WTC11 (cell line): ENCODE measurements around the gene GSC.

Experiments
- JUN ChIP-seq: sonication (generic); formaldehyde crosslinking; IDR thresholded peaks from 2 replicates; pipeline ENCODE4 v1.8.0; 2023; ENCODE audit warnings: mild to moderate bottlenecking, missing genetic modification reagents
- TF ChIP-seq, protein P1 (sequence below): sonication (generic); formaldehyde crosslinking; IDR thresholded peaks from 2 replicates; pipeline ENCODE4 v1.8.0; 2023; ENCODE audit warnings: mild to moderate bottlenecking, missing genetic modification reagents
- TF ChIP-seq, protein P2 (sequence below): sonication (generic); formaldehyde crosslinking; conservative IDR thresholded peaks from 2 replicates; pipeline ENCODE4 v1.8.1; 2023; ENCODE audit warnings: mild to moderate bottlenecking, low read depth, missing genetic modification reagents, moderate library complexity
- TF ChIP-seq, protein P3 (sequence below): sonication (generic); formaldehyde crosslinking; IDR thresholded peaks from 2 replicates; pipeline ENCODE4 v1.8.1; 2023; ENCODE audit warnings: mild to moderate bottlenecking, missing genetic modification reagents, borderline replicate concordance

DNA sequence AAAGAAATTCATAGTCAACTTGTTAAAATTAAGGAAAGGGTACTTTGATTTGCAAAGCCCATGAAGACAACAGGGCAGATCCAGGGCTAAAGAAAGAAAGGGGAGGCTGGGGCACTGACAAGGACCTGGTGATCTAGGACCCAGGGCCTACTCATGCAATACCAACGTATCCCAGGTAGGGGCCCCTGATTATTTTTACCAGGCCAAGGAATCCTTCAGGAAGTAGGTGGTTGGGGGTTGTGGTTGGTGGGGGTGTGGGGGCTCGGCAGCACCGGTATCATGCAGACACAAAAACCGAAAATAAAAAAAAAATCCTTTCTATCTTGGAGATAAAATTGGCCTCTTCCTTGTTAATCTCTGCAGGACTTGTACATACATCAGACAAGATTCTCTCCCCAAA is 47.5 kb downstream of the GSC start:
- TF ChIP-seq, protein P1, sequence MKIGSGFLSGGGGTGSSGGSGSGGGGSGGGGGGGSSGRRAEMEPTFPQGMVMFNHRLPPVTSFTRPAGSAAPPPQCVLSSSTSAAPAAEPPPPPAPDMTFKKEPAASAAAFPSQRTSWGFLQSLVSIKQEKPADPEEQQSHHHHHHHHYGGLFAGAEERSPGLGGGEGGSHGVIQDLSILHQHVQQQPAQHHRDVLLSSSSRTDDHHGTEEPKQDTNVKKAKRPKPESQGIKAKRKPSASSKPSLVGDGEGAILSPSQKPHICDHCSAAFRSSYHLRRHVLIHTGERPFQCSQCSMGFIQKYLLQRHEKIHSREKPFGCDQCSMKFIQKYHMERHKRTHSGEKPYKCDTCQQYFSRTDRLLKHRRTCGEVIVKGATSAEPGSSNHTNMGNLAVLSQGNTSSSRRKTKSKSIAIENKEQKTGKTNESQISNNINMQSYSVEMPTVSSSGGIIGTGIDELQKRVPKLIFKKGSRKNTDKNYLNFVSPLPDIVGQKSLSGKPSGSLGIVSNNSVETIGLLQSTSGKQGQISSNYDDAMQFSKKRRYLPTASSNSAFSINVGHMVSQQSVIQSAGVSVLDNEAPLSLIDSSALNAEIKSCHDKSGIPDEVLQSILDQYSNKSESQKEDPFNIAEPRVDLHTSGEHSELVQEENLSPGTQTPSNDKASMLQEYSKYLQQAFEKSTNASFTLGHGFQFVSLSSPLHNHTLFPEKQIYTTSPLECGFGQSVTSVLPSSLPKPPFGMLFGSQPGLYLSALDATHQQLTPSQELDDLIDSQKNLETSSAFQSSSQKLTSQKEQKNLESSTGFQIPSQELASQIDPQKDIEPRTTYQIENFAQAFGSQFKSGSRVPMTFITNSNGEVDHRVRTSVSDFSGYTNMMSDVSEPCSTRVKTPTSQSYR = no peak
- TF ChIP-seq, protein P2, sequence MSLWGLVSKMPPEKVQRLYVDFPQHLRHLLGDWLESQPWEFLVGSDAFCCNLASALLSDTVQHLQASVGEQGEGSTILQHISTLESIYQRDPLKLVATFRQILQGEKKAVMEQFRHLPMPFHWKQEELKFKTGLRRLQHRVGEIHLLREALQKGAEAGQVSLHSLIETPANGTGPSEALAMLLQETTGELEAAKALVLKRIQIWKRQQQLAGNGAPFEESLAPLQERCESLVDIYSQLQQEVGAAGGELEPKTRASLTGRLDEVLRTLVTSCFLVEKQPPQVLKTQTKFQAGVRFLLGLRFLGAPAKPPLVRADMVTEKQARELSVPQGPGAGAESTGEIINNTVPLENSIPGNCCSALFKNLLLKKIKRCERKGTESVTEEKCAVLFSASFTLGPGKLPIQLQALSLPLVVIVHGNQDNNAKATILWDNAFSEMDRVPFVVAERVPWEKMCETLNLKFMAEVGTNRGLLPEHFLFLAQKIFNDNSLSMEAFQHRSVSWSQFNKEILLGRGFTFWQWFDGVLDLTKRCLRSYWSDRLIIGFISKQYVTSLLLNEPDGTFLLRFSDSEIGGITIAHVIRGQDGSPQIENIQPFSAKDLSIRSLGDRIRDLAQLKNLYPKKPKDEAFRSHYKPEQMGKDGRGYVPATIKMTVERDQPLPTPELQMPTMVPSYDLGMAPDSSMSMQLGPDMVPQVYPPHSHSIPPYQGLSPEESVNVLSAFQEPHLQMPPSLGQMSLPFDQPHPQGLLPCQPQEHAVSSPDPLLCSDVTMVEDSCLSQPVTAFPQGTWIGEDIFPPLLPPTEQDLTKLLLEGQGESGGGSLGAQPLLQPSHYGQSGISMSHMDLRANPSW (CRISPR knock-in tag) = no peak
- TF ChIP-seq JUN (CRISPR knock-in tag) = no peak
- TF ChIP-seq, protein P3, sequence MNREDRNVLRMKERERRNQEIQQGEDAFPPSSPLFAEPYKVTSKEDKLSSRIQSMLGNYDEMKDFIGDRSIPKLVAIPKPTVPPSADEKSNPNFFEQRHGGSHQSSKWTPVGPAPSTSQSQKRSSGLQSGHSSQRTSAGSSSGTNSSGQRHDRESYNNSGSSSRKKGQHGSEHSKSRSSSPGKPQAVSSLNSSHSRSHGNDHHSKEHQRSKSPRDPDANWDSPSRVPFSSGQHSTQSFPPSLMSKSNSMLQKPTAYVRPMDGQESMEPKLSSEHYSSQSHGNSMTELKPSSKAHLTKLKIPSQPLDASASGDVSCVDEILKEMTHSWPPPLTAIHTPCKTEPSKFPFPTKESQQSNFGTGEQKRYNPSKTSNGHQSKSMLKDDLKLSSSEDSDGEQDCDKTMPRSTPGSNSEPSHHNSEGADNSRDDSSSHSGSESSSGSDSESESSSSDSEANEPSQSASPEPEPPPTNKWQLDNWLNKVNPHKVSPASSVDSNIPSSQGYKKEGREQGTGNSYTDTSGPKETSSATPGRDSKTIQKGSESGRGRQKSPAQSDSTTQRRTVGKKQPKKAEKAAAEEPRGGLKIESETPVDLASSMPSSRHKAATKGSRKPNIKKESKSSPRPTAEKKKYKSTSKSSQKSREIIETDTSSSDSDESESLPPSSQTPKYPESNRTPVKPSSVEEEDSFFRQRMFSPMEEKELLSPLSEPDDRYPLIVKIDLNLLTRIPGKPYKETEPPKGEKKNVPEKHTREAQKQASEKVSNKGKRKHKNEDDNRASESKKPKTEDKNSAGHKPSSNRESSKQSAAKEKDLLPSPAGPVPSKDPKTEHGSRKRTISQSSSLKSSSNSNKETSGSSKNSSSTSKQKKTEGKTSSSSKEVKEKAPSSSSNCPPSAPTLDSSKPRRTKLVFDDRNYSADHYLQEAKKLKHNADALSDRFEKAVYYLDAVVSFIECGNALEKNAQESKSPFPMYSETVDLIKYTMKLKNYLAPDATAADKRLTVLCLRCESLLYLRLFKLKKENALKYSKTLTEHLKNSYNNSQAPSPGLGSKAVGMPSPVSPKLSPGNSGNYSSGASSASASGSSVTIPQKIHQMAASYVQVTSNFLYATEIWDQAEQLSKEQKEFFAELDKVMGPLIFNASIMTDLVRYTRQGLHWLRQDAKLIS (CRISPR knock-in tag) = no peak
